GM10248 (cell line): ENCODE results near the gene LRRN4.

Source experiments
- CTCF ChIA-PET: fragments of 300-600 bp; sonication (Branson Sonifier 250); formaldehyde crosslinking; extraction: SDS; loops from one replicate; lab custom pipeline; 2021; ENCODE audit warnings: antibody characterized with exemption; lab: Yijun Ruan, JAX
- POLR2A ChIA-PET: fragments of 350-650 bp; sonication (Branson Sonifier 250); formaldehyde crosslinking; extraction: SDS; loops from one replicate; lab custom pipeline; 2020; ENCODE audit warnings: antibody characterized with exemption; lab: Yijun Ruan, JAX
- DNase-seq: peaks from one replicate; pipeline ENCODE4 v3.0.0; 2012; ENCODE audit errors: extremely low spot score
- TF ChIP-seq, protein P1 (sequence below): IDR thresholded peaks from 2 replicates; pipeline ENCODE4 v1.5.1; 2012; ENCODE audit warnings: mild to moderate bottlenecking, low read depth; ENCODE audit errors: extremely low read depth, missing control alignments, control extremely low read depth

Gene LRRN4

DNA sequence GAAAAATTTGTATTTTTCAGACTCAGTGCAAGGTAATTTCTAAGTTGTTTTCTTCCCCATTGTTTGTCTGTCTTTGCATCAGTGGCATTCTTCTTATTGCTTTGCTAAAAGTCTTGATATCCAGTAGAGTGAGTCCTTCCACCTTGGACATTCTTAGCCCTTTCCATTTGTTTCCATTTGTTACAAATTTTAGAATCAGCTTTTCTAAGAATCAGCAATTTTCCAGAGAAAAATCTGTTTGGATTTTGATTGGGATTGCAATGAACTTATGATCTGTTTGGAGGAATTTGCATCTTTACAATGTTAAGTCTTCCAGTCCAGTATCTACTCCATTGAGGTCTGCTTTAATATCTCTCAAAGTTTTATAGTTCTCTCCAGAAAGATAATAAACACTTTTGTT lies 36.4 kb downstream of the LRRN4 start:
- CTCF ChIA-PET, result interaction anchor here (1.0 to 1.2 kb wide), 2 partner anchors 17 to 21 kb away, joined by 3 read pairs; no protein-coding TSS in a partner anchor
- TF ChIP-seq, protein P1, sequence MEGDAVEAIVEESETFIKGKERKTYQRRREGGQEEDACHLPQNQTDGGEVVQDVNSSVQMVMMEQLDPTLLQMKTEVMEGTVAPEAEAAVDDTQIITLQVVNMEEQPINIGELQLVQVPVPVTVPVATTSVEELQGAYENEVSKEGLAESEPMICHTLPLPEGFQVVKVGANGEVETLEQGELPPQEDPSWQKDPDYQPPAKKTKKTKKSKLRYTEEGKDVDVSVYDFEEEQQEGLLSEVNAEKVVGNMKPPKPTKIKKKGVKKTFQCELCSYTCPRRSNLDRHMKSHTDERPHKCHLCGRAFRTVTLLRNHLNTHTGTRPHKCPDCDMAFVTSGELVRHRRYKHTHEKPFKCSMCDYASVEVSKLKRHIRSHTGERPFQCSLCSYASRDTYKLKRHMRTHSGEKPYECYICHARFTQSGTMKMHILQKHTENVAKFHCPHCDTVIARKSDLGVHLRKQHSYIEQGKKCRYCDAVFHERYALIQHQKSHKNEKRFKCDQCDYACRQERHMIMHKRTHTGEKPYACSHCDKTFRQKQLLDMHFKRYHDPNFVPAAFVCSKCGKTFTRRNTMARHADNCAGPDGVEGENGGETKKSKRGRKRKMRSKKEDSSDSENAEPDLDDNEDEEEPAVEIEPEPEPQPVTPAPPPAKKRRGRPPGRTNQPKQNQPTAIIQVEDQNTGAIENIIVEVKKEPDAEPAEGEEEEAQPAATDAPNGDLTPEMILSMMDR, result no peak
- no peak for DNase-seq
- POLR2A ChIA-PET, result no interaction called here

DNA sequence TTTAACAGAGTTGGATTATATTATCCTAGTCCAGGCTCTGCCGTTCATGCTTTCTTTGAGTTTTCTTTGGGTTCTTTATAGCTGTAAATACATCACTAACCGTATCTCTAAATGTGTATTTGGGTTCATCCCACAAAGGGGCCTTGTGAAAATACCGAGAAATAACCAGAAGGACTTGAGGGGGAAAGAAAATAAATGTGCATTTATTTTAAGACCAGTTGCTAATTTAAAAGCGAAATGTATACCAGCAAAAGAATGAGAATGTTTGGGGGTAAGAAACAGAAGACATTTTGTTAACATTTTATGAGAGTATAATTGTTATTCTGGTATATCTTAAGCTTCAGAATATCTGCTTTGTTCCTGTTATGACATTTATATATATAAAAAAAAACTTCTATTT lies 38.9 kb downstream of the LRRN4 start:
- TF ChIP-seq, protein P1, result no peak
- CTCF ChIA-PET, result interaction anchor here (0.7 to 0.9 kb wide), 3 partner anchors 8 to 80 kb away, joined by 3 read pairs; no protein-coding TSS in a partner anchor
- DNase-seq, result no peak
- POLR2A ChIA-PET, result no interaction called here

DNA sequence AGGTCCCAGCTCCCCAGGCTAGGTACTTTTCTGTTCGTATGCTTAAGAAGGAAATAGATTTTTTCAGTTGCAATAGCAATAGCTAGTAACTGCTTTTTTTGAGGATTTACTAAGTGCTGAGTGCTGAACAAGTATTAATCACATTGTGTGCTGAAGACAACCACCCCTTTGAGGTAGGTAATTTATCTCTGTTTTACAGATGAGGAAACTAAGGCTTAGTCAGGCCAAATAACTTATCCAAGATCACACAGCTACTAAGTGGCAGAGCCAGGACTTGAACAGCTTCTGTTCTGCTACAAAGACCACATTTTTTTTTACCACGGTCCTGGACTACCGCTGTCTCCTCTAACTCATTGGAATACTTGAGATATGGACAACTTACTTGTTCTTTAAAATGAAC lies 39.8 kb downstream of the LRRN4 start:
- DNase-seq, result no peak
- ChIA-PET CTCF (interaction anchor here (1.1 kb wide), 1 partner anchor 43 kb away, joined by 3 read pairs; no protein-coding TSS in a partner anchor), POLR2A (no interaction called here)
- TF ChIP-seq, protein P1, result no peak

DNA sequence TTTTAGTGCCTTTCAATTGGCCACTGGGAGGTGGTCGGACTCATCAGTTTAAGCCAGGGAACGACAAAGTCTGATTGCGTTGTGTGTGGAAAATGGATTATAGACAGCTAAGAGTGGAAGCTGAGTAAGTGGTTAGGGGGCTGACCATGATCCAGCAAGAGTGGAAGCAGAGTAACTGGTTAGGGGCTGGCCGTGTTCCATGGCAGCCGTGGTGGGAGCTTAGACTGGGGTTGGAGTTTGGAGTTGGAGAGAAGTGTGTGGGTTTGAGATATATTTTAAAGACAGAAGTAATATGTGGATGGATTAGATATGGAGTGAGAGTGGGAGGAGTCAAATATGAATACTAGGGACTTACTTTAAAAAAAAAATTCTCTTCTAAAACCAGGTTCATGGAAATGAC lies 41.7 kb downstream of the LRRN4 start:
- TF ChIP-seq, protein P1, result no peak
- CTCF ChIA-PET, result no interaction called here
- no peak for DNase-seq
- POLR2A ChIA-PET, result no interaction called here

DNA sequence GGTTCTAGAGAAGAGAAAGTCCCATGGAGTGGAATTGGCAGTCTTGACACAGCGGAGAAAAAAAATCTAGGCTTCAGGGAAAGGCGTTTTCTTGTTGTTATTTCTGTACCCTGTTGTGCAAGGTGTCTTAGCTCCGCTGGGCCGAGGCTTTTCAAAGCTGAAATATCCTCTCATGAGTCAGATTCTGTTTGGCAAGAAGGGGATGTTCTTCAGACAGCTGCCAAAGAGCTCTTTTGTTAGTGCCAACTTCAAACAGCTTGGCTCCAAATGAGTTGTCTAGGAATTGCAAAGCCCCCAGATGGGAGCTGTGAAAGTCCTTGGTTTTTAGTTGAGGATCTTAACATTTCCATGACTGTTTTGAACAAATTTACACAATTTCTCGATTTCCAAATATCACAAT lies 45.6 kb downstream of the LRRN4 start:
- TF ChIP-seq, protein P1, result no peak
- no peak for DNase-seq
- CTCF ChIA-PET, result interaction anchor here (1.3 to 2.4 kb wide), 3 partner anchors 21 to 479 kb away, joined by 3 to 9 read pairs (median 4); no protein-coding TSS in a partner anchor
- POLR2A ChIA-PET, result no interaction called here

DNA sequence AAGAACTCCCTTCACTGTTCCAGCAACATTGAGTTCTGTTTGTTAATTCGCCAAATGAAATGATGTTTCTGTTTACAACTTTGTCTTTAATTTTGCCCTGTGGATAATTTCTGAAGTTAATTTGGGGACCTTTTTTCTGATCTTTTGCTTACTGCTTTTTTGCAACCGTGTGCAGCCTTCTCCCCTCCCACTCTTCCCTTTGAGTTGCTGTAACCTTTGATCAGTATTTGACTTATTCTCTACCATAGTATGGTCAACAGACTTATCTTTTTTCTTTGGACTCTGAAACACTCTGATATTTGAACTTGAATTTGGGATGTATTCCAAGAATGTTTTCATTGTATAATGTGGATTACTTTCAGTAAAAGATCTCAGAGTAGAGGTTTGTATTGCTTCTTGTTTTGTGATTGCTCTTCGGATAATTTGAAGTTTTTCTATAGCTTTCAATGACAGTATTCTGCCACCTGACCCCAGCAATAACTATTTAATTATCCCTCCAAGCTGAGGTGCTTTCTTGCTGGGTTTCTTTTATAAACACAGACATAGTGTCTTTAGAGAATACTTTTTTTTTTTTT lies 46.2 kb downstream of the LRRN4 start:
- ChIA-PET CTCF (interaction anchor here (0.9 to 2.4 kb wide), 2 partner anchors 8 to 479 kb away, joined by 3 to 9 read pairs; no protein-coding TSS in a partner anchor), POLR2A (interaction anchor here (0.6 kb wide), 1 partner anchor 65 kb away, joined by 3 read pairs; no protein-coding TSS in a partner anchor)
- no peak for DNase-seq
- TF ChIP-seq, protein P1, result no peak
